Aorta (tissue), 5 donors: ENCODE results near the gene CHMP2A. TPM values are rescaled to one million over a fixed set of nuclear protein-coding genes. Genes with fewer than 3 reads are reported as not detected.

ENCODE experiments used
- ATAC-seq: fragments of 200-7000 bp; cut with Tn5 transposase; one replicate; pipeline ENCODE4 v1.9.1; 2022; ENCODE audit warnings: moderate library complexity; ENCODE audit not compliant: low FRiP score
- DNase-seq, 2 donors: peaks; one replicate each; pipeline ENCODE4 v3.0.0-alpha.2; 2020
- H3K27ac ChIP-seq, 2 donors: one replicate each; pipeline ENCODE4 v1.5.1; 2013; ENCODE audit warnings: low read length in 2 of 2, mild to moderate bottlenecking in 2 of 2, moderate library complexity in 2 of 2, control low read depth in 1 of 2, inconsistent platforms in 1 of 2, low read depth in 1 of 2
- H3K27me3 ChIP-seq, 2 donors: one replicate each; pipeline ENCODE4 v1.6.1; 2013; ENCODE audit warnings: control low read depth in 1 of 2, low read length in 1 of 2, mild to moderate bottlenecking in 1 of 2, moderate library complexity in 1 of 2; ENCODE audit not compliant: insufficient read depth in 2 of 2, control insufficient read depth in 1 of 2
- H3K36me3 ChIP-seq, 2 donors: one replicate each; pipeline ENCODE4 v1.6.1; 2013; ENCODE audit warnings: control low read depth in 1 of 2, low read length in 1 of 2, mild to moderate bottlenecking in 1 of 2; ENCODE audit not compliant: insufficient read depth in 2 of 2, control insufficient read depth in 1 of 2
- H3K4me1 ChIP-seq, 2 donors: one replicate each; pipeline ENCODE4 v1.6.1; 2013; ENCODE audit warnings: low read length in 2 of 2, control low read depth in 1 of 2, mild to moderate bottlenecking in 1 of 2, moderate library complexity in 1 of 2; ENCODE audit not compliant: insufficient read depth in 2 of 2, control insufficient read depth in 1 of 2
- H3K4me3 ChIP-seq, 2 donors: one replicate each; pipeline ENCODE4 v1.5.1; 2013; ENCODE audit warnings: low read length in 2 of 2, control low read depth in 1 of 2, mild to moderate bottlenecking in 1 of 2
- H3K9me3 ChIP-seq: one replicate; pipeline ENCODE4 v1.6.1; 2013; ENCODE audit warnings: mild to moderate bottlenecking, low read length; ENCODE audit not compliant: control insufficient read depth
- WGBS, 2 donors: extraction: QIAGEN DNeasy Blood & Tissue Kit; methylation state at CpG; one replicate each; pipeline ENCODE4 v1.1.7; 2013; 5-methylcytosine and 5-hydroxymethylcytosine counted together
- intact Hi-C, 2 donors: fragments of 100-400 bp; cut with DNase I; formaldehyde crosslinking; loops; one replicate each; pipeline versions ENCODE4 v1.14.2 to v1.15.0; 2022
- polyA plus RNA-seq, 2 donors: library from polyadenylated mRNA; stranded (reverse); fragments of 200-250 nt; gene quantifications; one replicate each; pipeline ENCODE4 v1.2.3, GENCODE V29; 2013
- total RNA-seq, 2 donors: library from RNA; stranded (reverse); fragmentation: NEBNext Ultra II Directional; extraction: Animal tissue kit (Norgen Biotek cat#: 25700); gene quantifications; one replicate each; pipeline ENCODE4 v1.2.1, GENCODE V29; 2021
- donor health status: healthy with polysubstance abuse.
- donor health status: Bipolar disorder and iron deficiency.
- donor health status: DM: no; HTN: no; CAD: no.
- donor health status: DM: no; HTN: no; CAD: no.
- donor health status: DM: yes; HTN: yes; CAD: no.

The CHMP2A gene
- total and polyA plus RNA-seq, 4 donors, result 94.9 to 208 (median 143) TPM

DNA sequence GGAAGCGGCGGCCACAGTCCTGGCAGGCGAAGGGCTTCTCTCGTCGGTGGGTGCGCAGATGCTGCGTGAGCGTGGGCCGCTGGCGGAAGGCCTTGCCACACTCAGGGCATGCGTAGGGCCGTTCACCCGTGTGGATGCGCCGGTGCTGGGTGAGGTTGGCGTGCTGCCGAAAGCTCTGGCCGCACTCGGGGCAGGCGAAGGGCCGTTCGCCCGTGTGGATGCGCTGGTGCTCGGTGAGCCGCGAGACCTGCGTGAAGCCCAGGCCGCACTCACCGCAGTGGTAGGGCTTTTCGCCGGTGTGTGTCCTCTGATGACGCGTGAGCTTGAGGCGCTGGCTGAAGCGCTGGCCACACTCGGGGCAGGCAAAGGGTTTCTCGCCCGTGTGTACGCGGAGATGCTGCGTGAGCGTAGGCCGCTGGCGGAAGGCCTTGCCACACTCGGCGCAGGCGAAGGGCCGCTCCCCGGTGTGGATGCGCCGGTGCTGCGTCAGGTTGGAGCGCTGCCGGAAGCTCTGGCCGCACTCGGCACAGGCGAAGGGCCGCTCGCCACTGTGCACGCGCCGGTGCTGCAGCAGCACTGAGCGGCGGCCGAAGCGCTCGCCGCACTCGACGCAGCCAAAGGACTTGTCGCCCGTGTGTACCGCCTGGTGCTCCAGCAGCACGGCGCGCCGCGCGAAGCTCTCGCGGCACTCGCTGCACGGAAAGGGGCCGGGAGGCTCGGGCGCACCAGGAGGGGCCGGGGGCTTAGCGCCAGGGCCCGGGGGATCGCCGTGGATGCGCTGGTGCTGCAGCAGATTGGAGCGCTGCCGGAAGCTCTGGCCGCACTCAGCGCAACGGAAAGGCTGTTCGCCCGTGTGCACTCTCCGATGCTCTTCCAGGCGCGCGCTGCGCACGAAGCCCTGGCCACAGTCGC lies 7.5 kb upstream of the CHMP2A start:
- Histone ChIP-seq H3K27ac (no peak overlapping the region), H3K4me3 (peak overlapping the region in 1 of 2 donors; percentile 3), H3K36me3 (no peaks in the 10 kb centered on the region), H3K4me1 (no peaks in the 10 kb centered on the region), H3K9me3 (no peaks in the 10 kb centered on the region), H3K27me3 (no peaks in the 10 kb centered on the region)
- intact Hi-C loops, result no loop called here
- peak; percentile 52 to 84 for DNase-seq
- ATAC-seq, result peak; percentile 6
- 4 to 5% methylated on average over 103 to 107 of the region's 107 CpGs for WGBS, 2 donors

- no peaks in the 10 kb centered on the region for H3K36me3 ChIP-seq
- no peak for ATAC-seq
- H3K4me3 ChIP-seq, result no peak overlapping the region
- H3K27me3 ChIP-seq, result no peaks in the 10 kb centered on the region
- H3K9me3 ChIP-seq, result no peaks in the 10 kb centered on the region
- WGBS, 2 donors, result 56 to 61% methylated on average over 16 of the region's 16 CpGs
- intact Hi-C loops, result no loop called here
- no peaks in the 10 kb centered on the region for H3K4me1 ChIP-seq
- no peak for DNase-seq
- H3K27ac ChIP-seq, result no peak overlapping the region
These were observed 6.6 kb upstream of the CHMP2A start for GRCh38 chr19:58561373-58562121.

- H3K4me3 ChIP-seq, result no peak overlapping the region
- no peaks in the 10 kb centered on the region for H3K4me1 ChIP-seq
- intact Hi-C loops, result no loop called here
- H3K9me3 ChIP-seq, result no peaks in the 10 kb centered on the region
- no peak overlapping the region for H3K27ac ChIP-seq
- ATAC-seq (no peak), DNase-seq (peak in 1 of 2 donors; percentile 30)
- H3K27me3 ChIP-seq, result no peaks in the 10 kb centered on the region
- no peaks in the 10 kb centered on the region for H3K36me3 ChIP-seq
These were observed 6.0 kb upstream of the CHMP2A start for GRCh38 chr19:58560921-58561320.

- no peaks in the 10 kb centered on the region for H3K36me3 ChIP-seq
- peak in 1 of 2 donors; percentile 45 for DNase-seq
- intact Hi-C loops, result no loop called here
- H3K4me1 ChIP-seq, result no peaks in the 10 kb centered on the region
- H3K27me3 ChIP-seq, result no peaks in the 10 kb centered on the region
- 75 to 77% methylated on average over 8 of the region's 8 CpGs for WGBS, 2 donors
- no peak for ATAC-seq
- H3K27ac ChIP-seq, result peak overlapping the region in 1 of 2 donors; percentile 66
- H3K9me3 ChIP-seq, result no peaks in the 10 kb centered on the region
- H3K4me3 ChIP-seq, result no peak overlapping the region
These were observed 5.3 kb upstream of the CHMP2A start for GRCh38 chr19:58560007-58560887.

- Histone ChIP-seq H3K36me3 (no peaks in the 10 kb centered on the region), H3K9me3 (no peaks in the 10 kb centered on the region), H3K27ac (peak overlapping the region; percentile 17 to 96), H3K27me3 (no peaks in the 10 kb centered on the region), H3K4me3 (peak overlapping the region; percentile 36 to 62), H3K4me1 (no peaks in the 10 kb centered on the region)
- intact Hi-C loops, result loop anchor here in 1 of 2 donors (2.0 kb wide), 1 partner anchor 13 kb away; the partner anchor contains the start of gene MZF1
- 1% methylated on average over 33 of the region's 33 CpGs for WGBS, 2 donors
- ATAC-seq (peak; percentile 82), DNase-seq (peak; percentile 96 to 97)
These were observed 4.5 kb upstream of the CHMP2A start for GRCh38 chr19:58559275-58560006.

GRCh38 chr19:58558623-58559274 lies 3.8 kb upstream of the CHMP2A start:
- ATAC-seq, result peak; percentile 92
- peak overlapping the region; percentile 65 to 86 for H3K4me3 ChIP-seq
- peak; percentile 99 to 100 for DNase-seq
- peak overlapping the region; percentile 87 to 98 for H3K27ac ChIP-seq
- H3K27me3 ChIP-seq, result no peaks in the 10 kb centered on the region
- H3K4me1 ChIP-seq, result no peaks in the 10 kb centered on the region
- H3K36me3 ChIP-seq, result no peaks in the 10 kb centered on the region
- intact Hi-C loops, result loop anchor here in 1 of 2 donors (2.0 kb wide), 1 partner anchor 14 kb away; the partner anchor contains the start of gene MZF1
- 0% methylated on average over 64 to 76 of the region's 76 CpGs for WGBS, 2 donors
- no peaks in the 10 kb centered on the region for H3K9me3 ChIP-seq

DNA sequence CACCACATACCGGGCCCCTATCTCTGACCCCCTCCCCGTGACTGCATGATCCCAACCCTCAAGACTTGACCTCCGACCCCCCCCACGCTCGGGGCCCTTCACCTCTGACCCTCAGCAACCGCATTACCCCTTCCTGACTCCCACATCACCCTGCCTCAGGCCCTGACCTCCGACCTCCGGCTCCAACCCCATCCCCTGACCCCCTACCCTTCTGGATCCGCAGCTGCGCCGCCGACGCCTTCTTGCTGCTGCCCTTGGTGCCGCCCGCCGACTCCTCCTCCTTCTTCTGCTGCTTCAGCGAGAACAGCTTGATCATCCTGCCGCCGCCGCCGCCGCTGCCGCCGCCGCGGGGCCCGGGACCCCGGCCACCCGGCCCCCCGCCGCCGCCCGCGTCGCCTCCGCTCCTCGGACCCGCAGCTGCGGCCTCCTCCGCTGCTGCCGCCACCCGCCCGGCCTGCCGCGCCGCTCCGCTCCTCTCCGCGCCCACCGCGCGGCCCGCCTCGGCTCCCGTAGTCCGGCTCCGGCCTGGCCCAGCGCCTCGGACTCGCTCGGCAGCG lies 3.2 kb upstream of the CHMP2A start, which contains the start of gene UBE2M:
TSS of gene UBE2M (minus strand) at position 546 of the 557 bp plus-strand sequence. CDS start at position 316, 230 bp downstream.
- H3K4me1 ChIP-seq, result no peaks in the 10 kb centered on the region
- intact Hi-C loops, result loop anchor here in 1 of 2 donors (2.0 kb wide), 1 partner anchor 15 kb away; the partner anchor contains the start of gene MZF1
- peak; percentile 81 to 89 for DNase-seq

More for the DNA sequence above, 3.2 kb upstream of the CHMP2A start, which contains the start of gene UBE2M:
- WGBS, 2 donors, result 0 to 1% methylated on average over 41 to 62 of the region's 62 CpGs
- Histone ChIP-seq H3K27me3 (no peaks in the 10 kb centered on the region), H3K36me3 (no peaks in the 10 kb centered on the region), H3K4me3 (peak within 1 kb of the TSS; percentile 65 to 86), H3K27ac (peak within 1 kb of the TSS; percentile 87 to 98), H3K9me3 (no peaks in the 10 kb centered on the region)
- ATAC-seq, result no peak
